ENCODE measurements around the gene AK6.

DNA sequence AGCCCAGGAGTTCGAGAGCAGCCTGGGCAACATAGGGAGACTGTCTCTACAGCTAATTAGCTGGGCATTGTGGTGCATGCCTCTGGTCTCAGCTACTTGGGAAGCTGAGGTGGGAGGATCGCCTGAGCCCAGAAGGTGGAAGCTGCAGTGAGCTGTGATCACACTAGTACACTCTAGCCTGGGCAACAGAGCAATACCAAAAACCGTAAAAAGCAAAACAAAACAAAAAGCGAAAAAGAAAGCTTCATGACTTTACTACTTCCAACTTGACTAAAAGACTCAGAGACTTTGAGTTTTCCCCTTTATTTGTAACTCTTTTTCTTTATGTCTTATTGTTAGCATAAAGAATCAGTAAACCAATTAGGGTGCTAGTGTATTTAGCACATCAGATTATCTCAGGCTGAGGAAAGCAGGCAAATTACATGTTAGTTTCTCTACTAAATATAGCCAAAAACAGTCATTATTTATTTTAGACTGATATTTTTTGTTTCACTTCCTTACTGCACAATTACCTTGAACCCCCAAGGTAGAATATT lies 5.7 kb upstream of the AK6 start:
- TF ChIP-seq, protein P1, sequence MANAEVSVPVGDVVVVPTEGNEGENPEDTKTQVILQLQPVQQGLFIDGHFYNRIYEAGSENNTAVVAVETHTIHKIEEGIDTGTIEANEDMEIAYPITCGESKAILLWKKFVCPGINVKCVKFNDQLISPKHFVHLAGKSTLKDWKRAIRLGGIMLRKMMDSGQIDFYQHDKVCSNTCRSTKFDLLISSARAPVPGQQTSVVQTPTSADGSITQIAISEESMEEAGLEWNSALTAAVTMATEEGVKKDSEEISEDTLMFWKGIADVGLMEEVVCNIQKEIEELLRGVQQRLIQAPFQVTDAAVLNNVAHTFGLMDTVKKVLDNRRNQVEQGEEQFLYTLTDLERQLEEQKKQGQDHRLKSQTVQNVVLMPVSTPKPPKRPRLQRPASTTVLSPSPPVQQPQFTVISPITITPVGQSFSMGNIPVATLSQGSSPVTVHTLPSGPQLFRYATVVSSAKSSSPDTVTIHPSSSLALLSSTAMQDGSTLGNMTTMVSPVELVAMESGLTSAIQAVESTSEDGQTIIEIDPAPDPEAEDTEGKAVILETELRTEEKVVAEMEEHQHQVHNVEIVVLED (CRISPR knock-in tag; IDR thresholded peaks at IDR 0.05) = no peak
- TF ChIP-seq STAT5B (CRISPR knock-in tag; IDR thresholded peaks at IDR 0.05) (no peak), POLR2A (conservative IDR thresholded peaks at IDR 0.05) (no peak), MXI1 (IDR thresholded peaks at IDR 0.05; ENCODE audit: low read depth, low read length) (no peak), SOX6 (IDR thresholded peaks at IDR 0.05) (no peak)

All from K562 (cell line).